HG03558 (cell line): Measurements from ENCODE around the gene CDKN2D.

Experiments
- ATAC-seq: cut with Tn5 transposase; IDR thresholded peaks from one replicate; pipeline ENCODE4 v1.9.1; 2021; ENCODE audit warnings: moderate number of reproducible peaks; ENCODE audit not compliant: unreplicated experiment; ENCODE audit errors: extremely low read depth

The CDKN2D gene

DNA sequence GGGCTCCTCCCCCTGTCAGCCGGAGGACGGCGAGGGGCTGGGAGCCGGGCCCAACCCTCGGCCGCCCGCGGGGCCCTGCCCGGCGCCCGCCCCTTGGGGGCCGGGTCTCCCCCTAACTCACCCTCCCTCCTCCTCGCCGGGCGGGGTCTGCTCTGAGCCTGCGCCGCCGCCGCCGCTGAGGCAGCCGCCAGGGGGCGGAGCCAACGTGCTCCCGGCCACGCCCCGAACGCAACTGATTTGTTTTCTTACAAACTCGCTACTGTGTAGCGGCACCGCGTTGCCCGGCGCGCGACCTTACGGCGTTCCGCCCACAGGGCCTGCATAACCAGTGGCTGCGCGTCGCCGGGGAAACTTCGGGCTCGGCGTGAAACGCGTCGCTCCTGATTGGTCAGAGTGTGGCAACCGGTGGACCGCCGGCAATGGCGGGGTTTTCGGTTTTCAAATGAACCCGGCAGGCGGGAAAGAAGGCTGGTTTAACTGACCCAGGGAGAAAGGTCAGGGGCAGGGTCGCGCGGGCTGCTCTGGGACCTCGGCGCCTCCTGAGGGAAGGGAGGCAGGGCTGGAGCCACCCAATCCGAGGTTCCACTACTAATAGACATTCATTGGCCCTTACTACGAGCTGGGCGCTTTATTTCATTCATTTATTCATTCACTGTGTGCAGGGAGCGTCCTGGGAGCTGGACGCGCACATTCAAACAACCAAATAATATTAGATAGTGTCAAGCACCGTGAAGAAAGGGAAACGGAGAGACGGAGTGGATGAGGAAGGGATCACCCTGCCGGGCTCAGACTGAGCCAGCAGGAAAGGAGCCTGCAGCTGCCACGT is at the start of gene CDKN2D:
Gene CDKN2D, minus strand, starts transcription at position 154 of the 826 bp plus-strand sequence. CDS start 326 bp downstream, outside the sequence.
- ATAC-seq, result peak; percentile 40

- ATAC-seq, result no peak
Observed at GRCh38 chr19:10617409-10618121, 48.8 kb upstream of the CDKN2D start.

- ATAC-seq, result no peak
Observed at GRCh38 chr19:10615429-10616023, 46.7 kb upstream of the CDKN2D start.

GRCh38 chr19:10612499-10613119 is 43.8 kb upstream of the CDKN2D start:
- no peak for ATAC-seq

- no peak for ATAC-seq
Observed at GRCh38 chr19:10611907-10612306, 43.1 kb upstream of the CDKN2D start.

- ATAC-seq, result no peak
Observed at GRCh38 chr19:10604460-10604980, 35.7 kb upstream of the CDKN2D start.

DNA sequence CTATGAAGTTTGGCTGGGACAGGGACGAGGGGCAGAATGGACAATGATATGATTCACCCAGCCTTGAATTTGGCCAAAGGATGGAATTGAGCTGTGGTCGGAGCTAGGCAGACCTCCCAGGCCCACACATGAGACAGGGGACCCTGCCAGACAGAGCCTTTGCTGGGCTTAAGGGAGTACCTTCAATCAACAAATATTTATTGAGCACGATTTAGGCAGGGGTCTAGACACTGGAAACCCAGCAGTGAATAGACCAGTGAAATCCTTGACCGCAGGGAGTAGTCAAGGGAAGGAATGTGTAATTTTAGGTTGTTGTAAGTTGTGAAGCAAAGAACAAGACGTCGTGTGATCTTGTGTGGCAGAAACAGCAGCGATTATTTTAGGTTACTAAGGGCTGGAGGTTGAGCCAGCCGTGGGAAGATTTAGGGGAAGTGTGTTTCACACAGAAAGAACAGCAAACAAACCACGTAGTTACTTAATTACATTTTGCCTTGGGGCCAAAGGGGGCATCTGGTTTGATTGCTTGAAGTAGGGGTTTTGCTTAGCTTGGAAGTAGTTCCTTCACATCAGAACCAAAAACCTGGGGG is 35.2 kb upstream of the CDKN2D start:
- ATAC-seq, result no peak

DNA sequence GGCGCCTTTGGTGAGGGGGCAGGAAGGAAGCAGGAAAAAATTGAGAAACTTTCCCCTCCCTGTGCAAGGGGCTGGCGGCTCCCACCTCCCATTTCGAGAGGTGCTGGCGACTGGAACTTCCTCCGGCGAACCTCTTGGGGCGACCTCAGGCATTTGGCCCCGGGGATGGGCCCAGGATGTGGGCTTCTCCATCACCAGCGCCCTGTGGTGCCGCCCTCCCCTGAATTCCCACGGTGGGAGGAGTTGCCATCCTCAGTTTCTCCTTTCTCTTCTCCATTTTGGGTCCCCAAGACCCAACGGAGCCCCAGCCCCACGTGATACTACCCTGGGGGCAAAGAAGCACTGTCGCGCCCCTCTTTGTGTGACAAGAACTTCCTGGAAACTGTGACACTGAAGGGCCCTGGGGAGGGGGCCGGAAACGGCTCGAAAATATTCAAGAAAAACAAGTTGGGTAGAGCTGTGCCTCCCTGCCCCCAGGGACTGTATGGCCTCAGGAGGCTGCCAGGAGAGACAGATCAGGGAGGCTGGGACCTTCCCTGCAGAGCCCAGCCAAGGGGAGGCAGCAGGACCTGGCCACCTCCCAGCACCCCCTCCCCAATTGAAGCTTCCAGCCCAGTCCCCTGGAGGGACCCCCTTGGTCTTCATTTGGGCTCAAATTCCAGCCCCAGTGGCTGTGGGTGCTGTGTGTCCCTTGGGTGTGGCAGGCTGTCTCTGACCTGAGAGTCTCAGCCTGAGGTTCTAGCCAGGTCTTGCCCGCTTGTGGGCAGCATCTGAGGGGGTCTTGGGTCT is 34.5 kb upstream of the CDKN2D start:
- no peak for ATAC-seq

DNA sequence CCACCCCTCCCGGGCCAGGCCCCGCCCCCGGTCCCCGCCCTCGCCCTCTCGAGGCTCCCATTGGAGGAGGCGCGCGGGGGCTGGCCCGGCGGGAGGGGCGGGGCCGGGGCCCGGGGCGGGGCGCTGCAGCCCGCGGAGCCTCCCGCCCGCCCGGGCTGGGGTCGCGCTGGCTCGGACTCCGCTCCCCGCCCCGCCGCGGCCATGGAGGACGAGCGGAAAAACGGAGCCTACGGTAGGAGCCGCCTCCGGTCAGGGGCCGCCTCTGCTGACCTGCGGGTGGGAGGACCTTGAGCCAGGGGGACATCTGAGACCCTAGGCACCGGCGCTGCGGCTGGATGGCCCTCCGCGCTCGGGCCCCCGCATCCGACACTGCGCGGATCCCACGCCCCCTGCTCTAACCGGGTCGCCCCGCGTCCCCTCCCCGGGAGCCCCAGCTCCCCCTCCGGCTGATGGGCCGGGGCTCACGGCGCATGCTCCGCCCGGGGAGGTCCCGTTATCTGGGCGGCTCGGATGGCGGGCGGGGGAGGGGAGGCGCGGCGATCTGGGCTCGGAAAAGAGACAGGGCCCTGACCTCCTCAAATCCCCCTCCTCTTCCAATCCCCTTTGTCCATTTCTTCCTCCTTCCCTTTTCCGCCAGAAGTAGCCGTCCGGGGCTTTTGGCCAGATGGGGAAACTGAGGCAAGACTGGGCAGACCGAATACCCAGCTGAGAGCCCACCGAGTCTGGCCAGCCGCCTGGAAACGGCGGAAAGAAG is 33.7 kb upstream of the CDKN2D start:
- ATAC-seq, result no peak

DNA sequence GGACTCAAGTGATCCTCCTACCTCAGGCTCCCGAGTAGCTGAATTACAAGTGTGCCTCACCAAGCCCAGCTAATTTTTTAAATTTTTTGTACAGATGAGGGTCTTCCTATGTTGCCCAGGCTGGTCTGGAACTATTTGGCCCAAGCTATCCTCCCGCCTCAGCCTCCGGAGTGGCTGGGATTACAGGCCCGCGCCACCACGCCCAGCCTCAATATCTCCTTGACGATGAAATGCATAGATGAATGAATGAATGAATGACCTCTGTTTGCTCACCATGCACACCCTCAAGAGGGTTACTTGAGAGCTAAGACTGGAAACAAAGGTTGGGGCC is 33.2 kb upstream of the CDKN2D start:
- ATAC-seq, result no peak

- ATAC-seq, result no peak
Observed at GRCh38 chr19:10600149-10600548, 31.4 kb upstream of the CDKN2D start.

DNA sequence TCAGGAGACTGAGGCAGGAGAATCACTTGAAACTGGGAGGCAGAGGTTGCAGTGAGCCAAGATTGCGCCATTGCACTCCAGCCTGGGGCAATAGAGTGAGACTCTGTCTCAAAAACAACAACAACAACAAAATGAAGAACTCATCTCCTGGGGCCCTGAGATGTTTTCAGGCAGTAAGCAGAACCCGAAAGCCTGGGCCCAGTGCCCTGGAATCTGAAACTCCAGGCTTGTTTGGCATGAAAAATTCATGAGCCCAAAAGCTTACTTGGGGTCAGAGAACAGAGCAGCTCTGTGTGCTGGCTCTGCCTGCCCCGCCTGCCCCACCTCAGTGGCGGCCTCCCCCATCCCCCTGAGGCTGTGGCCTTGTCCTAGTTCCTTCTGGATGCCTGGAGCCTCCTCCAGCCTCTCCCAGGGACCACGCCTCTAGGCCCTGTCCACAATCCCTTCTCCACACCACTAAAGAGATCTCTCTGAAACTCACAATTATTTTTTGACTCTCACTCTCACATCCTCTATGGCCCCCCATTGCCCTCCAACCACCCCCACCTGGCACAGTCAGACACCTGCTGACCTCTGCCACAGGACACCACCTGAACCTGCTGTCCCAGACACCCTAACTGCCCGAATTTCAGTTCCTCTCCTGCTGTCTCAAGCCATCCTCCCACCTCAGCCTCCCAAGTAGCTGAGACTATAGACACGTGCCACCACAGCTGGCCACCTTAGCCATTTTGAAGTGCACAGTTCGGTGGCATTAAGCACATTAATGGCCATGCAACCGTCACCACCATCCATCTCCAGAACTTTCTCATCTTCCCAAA is 25.2 kb upstream of the CDKN2D start:
- no peak for ATAC-seq

- no peak for ATAC-seq
Observed at GRCh38 chr19:10593148-10593547, 24.4 kb upstream of the CDKN2D start.

- no peak for ATAC-seq
Observed at GRCh38 chr19:10587839-10588150, 19.0 kb upstream of the CDKN2D start.

DNA sequence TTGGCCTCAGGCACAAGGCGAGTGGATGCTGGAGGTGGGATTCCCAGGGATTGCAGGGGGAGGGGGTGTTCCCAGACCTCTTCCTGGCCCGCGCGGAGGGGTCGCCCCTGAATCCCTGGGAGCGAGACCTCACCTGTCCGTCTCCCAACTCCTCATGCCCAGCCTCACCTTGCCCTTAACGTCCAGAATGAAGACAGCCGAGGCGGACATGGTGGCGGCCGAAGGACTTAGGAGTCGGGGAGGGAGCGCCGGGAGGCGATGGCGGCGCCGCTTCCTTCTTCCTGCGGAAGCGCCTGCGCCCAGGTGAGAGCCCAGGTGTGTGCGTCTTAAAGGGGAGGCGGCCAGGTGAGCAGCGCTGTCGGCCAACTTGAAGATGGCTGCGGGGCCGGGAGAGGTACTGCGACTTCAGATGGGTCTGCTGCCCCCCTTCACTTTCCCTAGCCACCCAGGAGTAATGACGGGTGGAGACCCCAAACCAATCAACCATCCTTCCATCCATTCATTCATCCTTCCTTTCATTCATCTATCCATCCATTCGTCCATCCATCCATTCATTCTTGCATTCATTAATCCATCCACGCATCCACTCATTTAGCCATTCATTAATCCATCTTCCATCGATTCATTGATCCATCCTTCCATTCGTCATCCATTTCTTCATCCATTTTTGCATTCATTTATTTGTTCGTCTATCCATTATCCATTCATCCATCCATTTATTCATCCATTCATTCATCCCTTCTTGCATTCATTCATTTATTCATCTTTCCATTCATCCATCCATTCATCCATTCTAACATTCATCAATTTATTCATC is 18.5 kb upstream of the CDKN2D start, which contains the start of gene AP1M2:
Gene AP1M2, minus strand, starts transcription at position 291 of the 817 bp plus-strand sequence. Its CDS starts 81 bp downstream, at position 210.
- no peak for ATAC-seq

GRCh38 chr19:10586396-10586795 is 17.6 kb upstream of the CDKN2D start:
- ATAC-seq, result no peak
